Spleen (tissue), 7 donors: ENCODE data around the gene LRRC47.

Experiments
- POLR2A ChIP-seq, 3 donors: fragments of 450-650 bp; IDR thresholded peaks; one replicate each; pipeline ENCODE4 v1.5.1; 2017; ENCODE audit warnings: antibody characterized with exemption in 3 of 3, mild to moderate bottlenecking in 1 of 3
- POLR2AphosphoS5 ChIP-seq, 3 donors: sonication (generic); formaldehyde crosslinking; IDR thresholded peaks; one replicate each; pipeline ENCODE4 v1.5.1; 2017; ENCODE audit warnings: antibody characterized with exemption in 3 of 3
- TF ChIP-seq, protein P1 (sequence below), 11 experiments: fragments of 200-600 bp in 7 of 11; fragments of 450-650 bp in 4 of 11; sonication (generic) in 4 of 11; IDR thresholded peaks in 8 of 11; conservative IDR thresholded peaks in 3 of 11; 1 replicate in 7 of 11; 2 replicates in 4 of 11; pipeline versions ENCODE4 v1.4.0 to v1.8.0; 2016 to 2021; ENCODE audit warnings: antibody characterized with exemption in 11 of 11, inconsistent platforms in 4 of 11, mild to moderate bottlenecking in 1 of 11
- donor health status: DM: no; HTN: no; CAD: no; lungs with moderate emphysema.
- donor health status: DM: no; HTN: no; CAD: no.
- donor health status: DM: no; HTN: no; CAD: no.

DNA sequence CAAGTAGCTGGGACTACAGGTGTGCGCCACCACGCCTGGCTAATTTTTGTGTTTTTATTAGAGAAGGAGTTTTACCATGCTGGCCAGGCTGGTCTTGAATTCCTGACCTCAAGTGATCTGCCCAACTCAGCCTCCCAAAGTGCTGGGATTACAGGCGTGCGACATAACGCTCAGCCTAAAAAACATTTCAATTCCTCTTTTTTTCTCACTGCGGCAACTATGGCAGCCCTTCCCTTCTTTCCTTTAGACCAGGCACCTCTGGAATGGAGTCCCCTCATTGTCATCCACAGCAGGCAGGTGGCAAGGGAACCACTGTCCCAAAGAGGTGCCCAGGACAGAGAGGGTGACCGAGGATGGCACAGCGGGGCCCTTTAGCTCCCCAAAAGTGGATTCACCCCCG is 46.6 kb upstream of the LRRC47 start:
- TF ChIP-seq POLR2A (IDR thresholded peaks at IDR 0.05) (no peak), POLR2AphosphoS5 (IDR thresholded peaks at IDR 0.05) (no peak)
- TF ChIP-seq, protein P1, sequence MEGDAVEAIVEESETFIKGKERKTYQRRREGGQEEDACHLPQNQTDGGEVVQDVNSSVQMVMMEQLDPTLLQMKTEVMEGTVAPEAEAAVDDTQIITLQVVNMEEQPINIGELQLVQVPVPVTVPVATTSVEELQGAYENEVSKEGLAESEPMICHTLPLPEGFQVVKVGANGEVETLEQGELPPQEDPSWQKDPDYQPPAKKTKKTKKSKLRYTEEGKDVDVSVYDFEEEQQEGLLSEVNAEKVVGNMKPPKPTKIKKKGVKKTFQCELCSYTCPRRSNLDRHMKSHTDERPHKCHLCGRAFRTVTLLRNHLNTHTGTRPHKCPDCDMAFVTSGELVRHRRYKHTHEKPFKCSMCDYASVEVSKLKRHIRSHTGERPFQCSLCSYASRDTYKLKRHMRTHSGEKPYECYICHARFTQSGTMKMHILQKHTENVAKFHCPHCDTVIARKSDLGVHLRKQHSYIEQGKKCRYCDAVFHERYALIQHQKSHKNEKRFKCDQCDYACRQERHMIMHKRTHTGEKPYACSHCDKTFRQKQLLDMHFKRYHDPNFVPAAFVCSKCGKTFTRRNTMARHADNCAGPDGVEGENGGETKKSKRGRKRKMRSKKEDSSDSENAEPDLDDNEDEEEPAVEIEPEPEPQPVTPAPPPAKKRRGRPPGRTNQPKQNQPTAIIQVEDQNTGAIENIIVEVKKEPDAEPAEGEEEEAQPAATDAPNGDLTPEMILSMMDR (IDR thresholded peaks at IDR 0.05 in 8 of 11, conservative IDR thresholded peaks at IDR 0.05 in 3 of 11), result no peak
